ENCODE measurements around the gene TTC9B. TPM values are rescaled to one million over a fixed set of nuclear protein-coding genes. Genes with fewer than 3 reads are reported as not detected.

Gene TTC9B
- total RNA-seq, 1 donor from 2014 or later: not detected

- intact Hi-C loops (cut with DNase I): no loop called here
- Histone ChIP-seq H3K4me3 (no peak overlapping the region), H3K4me1 (peaks cover 9% of the 10 kb centered on the region), H3K36me3 (peaks cover 0 to 57% of the 10 kb centered on the region in 2 donors), H3K27ac (no peak overlapping the region), H3K27me3 (no peaks in the 10 kb centered on the region), H3K9me3 (no peaks in the 10 kb centered on the region)
- TF ChIP-seq POLR2A (IDR thresholded peaks at IDR 0.05) (no peak), CTCF (IDR thresholded peaks at IDR 0.05) (no peak), POLR2AphosphoS5 (IDR thresholded peaks at IDR 0.05; ENCODE audit: insufficient read depth in 1 of 2, low read depth in 1 of 2) (no peak)
- DNase-seq (ENCODE audit: extremely low spot score in 2 of 2): no peak
Measured at GRCh38 chr19:40234429-40235237, 16.4 kb upstream of the TTC9B start.

GRCh38 chr19:40233811-40234389 is 15.7 kb upstream of the TTC9B start:
- H3K9me3 ChIP-seq: no peaks in the 10 kb centered on the region
- no peak overlapping the region for H3K4me3 ChIP-seq
- intact Hi-C loops (cut with DNase I): no loop called here
- DNase-seq (ENCODE audit: extremely low spot score in 2 of 2): no peak
- no peak for TF ChIP-seq POLR2A (IDR thresholded peaks at IDR 0.05)
- peaks cover 9% of the 10 kb centered on the region for H3K4me1 ChIP-seq
- no peaks in the 10 kb centered on the region for H3K27me3 ChIP-seq
- peaks cover 0 to 50% of the 10 kb centered on the region in 2 donors for H3K36me3 ChIP-seq
- no peak overlapping the region for H3K27ac ChIP-seq

GRCh38 chr19:40232949-40233810 is 15.0 kb upstream of the TTC9B start:
- intact Hi-C loops (cut with DNase I): no loop called here
- H3K4me3 ChIP-seq: no peak overlapping the region
- H3K36me3 ChIP-seq: peaks cover 0 to 43% of the 10 kb centered on the region in 2 donors
- no peak overlapping the region for H3K27ac ChIP-seq
- no peaks in the 10 kb centered on the region for H3K9me3 ChIP-seq
- TF ChIP-seq POLR2AphosphoS5 (IDR thresholded peaks at IDR 0.05; ENCODE audit: insufficient read depth in 1 of 2, low read depth in 1 of 2) (peak in 1 of 2 donors; percentile 8), POLR2A (IDR thresholded peaks at IDR 0.05) (no peak)
- no peak for DNase-seq (ENCODE audit: extremely low spot score in 2 of 2)
- H3K4me1 ChIP-seq: peaks cover 9% of the 10 kb centered on the region
- H3K27me3 ChIP-seq: no peaks in the 10 kb centered on the region

GRCh38 chr19:40232479-40232878 is 14.3 kb upstream of the TTC9B start:
- Histone ChIP-seq H3K36me3 (peaks cover 0 to 36% of the 10 kb centered on the region in 2 donors), H3K27ac (no peak overlapping the region), H3K4me3 (no peak overlapping the region), H3K27me3 (no peaks in the 10 kb centered on the region), H3K4me1 (peaks cover 9% of the 10 kb centered on the region), H3K9me3 (no peaks in the 10 kb centered on the region)
- no peak for DNase-seq (ENCODE audit: extremely low spot score in 2 of 2)
- TF ChIP-seq POLR2A (IDR thresholded peaks at IDR 0.05): no peak
- TF ChIP-seq CTCF (IDR thresholded peaks at IDR 0.05): no peak
- no peak for TF ChIP-seq POLR2AphosphoS5 (IDR thresholded peaks at IDR 0.05; ENCODE audit: insufficient read depth in 1 of 2, low read depth in 1 of 2)
- intact Hi-C loops (cut with DNase I): no loop called here

- Histone ChIP-seq H3K36me3 (peaks cover 0 to 29% of the 10 kb centered on the region in 2 donors), H3K27ac (no peak overlapping the region), H3K4me3 (no peak overlapping the region), H3K27me3 (no peaks in the 10 kb centered on the region), H3K4me1 (peaks cover 9% of the 10 kb centered on the region), H3K9me3 (no peaks in the 10 kb centered on the region)
- intact Hi-C loops (cut with DNase I): no loop called here
- TF ChIP-seq CTCF (IDR thresholded peaks at IDR 0.05) (no peak), POLR2AphosphoS5 (IDR thresholded peaks at IDR 0.05; ENCODE audit: insufficient read depth in 1 of 2, low read depth in 1 of 2) (peak in 1 of 2 donors; percentile 32)
- DNase-seq (ENCODE audit: extremely low spot score in 2 of 2): no peak
Measured at GRCh38 chr19:40231544-40232424, 13.6 kb upstream of the TTC9B start.
